K562 (cell line): ENCODE data around the gene SMARCB1.

ENCODE experiments used
- POLR2AphosphoS2 ChIP-seq: IDR thresholded peaks from 2 replicates; pipeline ENCODE4 v1.6.1; 2012; ENCODE audit warnings: low read length, improper control_type of control experiment
- SOX6 ChIP-seq: fragments of 450-650 bp; IDR thresholded peaks from 2 replicates; pipeline ENCODE4 v1.6.1; 2014; ENCODE audit warnings: mild to moderate bottlenecking

DNA sequence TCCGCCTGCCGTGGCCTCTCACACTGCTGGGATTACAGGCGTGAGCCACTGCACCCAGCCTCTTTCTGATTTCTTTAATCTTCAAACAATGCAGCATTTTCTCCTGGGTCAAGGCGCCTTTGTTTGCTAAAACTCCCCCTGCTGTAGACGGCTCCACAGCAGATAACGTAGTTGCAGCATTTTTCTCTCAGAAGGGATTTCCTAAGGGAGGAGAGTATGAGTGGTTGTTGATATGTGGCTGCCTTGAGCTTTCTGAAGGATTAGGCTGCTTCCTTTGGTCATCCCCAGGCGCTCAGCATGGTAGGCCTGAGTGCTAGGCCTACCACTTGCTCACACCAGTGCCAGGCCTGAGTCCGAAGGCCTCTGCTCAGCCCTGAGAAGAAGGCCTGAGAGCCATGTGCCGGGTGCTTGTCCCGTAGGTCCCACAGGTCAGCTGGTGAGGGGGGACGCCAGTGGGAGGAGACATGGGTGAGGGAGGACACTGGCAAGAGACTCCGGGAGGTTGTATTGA, 18.1 kb downstream of the SMARCB1 start:
- TF ChIP-seq SOX6 (no peak), POLR2AphosphoS2 (no peak)
